Panc1 (cell line): Measurements from ENCODE around the gene STPG4. TPM values are rescaled to one million over a fixed set of nuclear protein-coding genes. Genes with fewer than 3 reads are reported as not detected.

Source experiments
- ATAC-seq: fragments of 200-7000 bp; cut with Tn5 transposase; 2 replicates; pipeline ENCODE4 v1.9.1; 2020; ENCODE audit warnings: mild to moderate bottlenecking, moderate library complexity
- BruUV-seq: library from RNA; stranded (reverse); fragments of 400-500 nt; replicated peaks from 2 replicates; lab custom pipeline; 2021; lab: Mats Ljungman, UMichigan
- CTCF ChIA-PET: fragments of 300-600 bp; sonication (Branson Sonifier 250); formaldehyde crosslinking; loops from one replicate; lab custom pipeline; 2022; ENCODE audit warnings: antibody characterized with exemption; lab: Charles Lee
- POLR2A ChIA-PET: fragments of 300-600 bp; sonication (Branson Sonifier 250); formaldehyde crosslinking; loops from one replicate; lab custom pipeline; 2022; ENCODE audit warnings: antibody characterized with exemption; lab: Charles Lee
- DNase-seq: peaks from one replicate; pipeline ENCODE4 v3.0.0-alpha.2; 2010; ENCODE audit warnings: low read depth, low spot score
- H3K27ac ChIP-seq: 2 replicates; pipeline ENCODE4 v1.5.1; 2011; ENCODE audit warnings: mild to moderate bottlenecking, low read length, inconsistent platforms
- H3K27me3 ChIP-seq: fragments of 200-500 bp; sonication (Bioruptor generic); 2 replicates; pipeline ENCODE4 v1.6.0; 2014; ENCODE audit warnings: low read length, inconsistent platforms; ENCODE audit not compliant: control insufficient read depth, insufficient read depth
- H3K36me3 ChIP-seq: fragments of 200-500 bp; sonication (Bioruptor generic); 2 replicates; pipeline ENCODE4 v1.5.1; 2014; ENCODE audit warnings: inconsistent platforms, mild to moderate bottlenecking, low read length, moderate library complexity; ENCODE audit not compliant: control insufficient read depth, insufficient read depth
- H3K4me1 ChIP-seq: 2 replicates; pipeline ENCODE4 v1.5.1; 2011; ENCODE audit warnings: inconsistent platforms, mild to moderate bottlenecking, low read length, moderate library complexity; ENCODE audit not compliant: control insufficient read depth, insufficient read depth
- H3K4me3 ChIP-seq, 2 experiments: 2 replicates each; pipeline ENCODE4 v1.5.1; 2011 to 2012; ENCODE audit warnings: low read depth in 2 of 2, low read length in 2 of 2, mild to moderate bottlenecking in 2 of 2, inconsistent platforms in 1 of 2, moderate library complexity in 1 of 2
- H3K9me3 ChIP-seq: fragments of 200-500 bp; sonication (Bioruptor generic); 2 replicates; pipeline ENCODE4 v1.5.1; 2014; ENCODE audit warnings: low read depth, mild to moderate bottlenecking, inconsistent platforms, low read length, moderate library complexity; ENCODE audit not compliant: control insufficient read depth, insufficient read depth
- POLR2AphosphoS5 ChIP-seq: IDR thresholded peaks from 2 replicates; pipeline ENCODE4 v1.6.1; 2012; ENCODE audit warnings: mild to moderate bottlenecking, low read depth, low read length, moderate library complexity
- REST ChIP-seq, 2 experiments: IDR thresholded peaks; 2 replicates each; pipeline ENCODE4 v1.6.1; 2011 to 2012; ENCODE audit warnings: low read depth in 2 of 2, control low read depth in 1 of 2, low read length in 1 of 2, mild to moderate bottlenecking in 1 of 2, moderate library complexity in 1 of 2; ENCODE audit not compliant: insufficient read depth in 1 of 2
- SIN3A ChIP-seq: IDR thresholded peaks from 2 replicates; pipeline ENCODE4 v1.6.1; 2012; ENCODE audit warnings: low read depth, mild to moderate bottlenecking, low read length, moderate library complexity, borderline replicate concordance; ENCODE audit not compliant: insufficient read depth
- TCF7L2 ChIP-seq: IDR thresholded peaks from 2 replicates; pipeline ENCODE4 v1.6.1; 2011; ENCODE audit warnings: mild to moderate bottlenecking, low read depth, low read length, inconsistent platforms
- in situ Hi-C: cut with HindIII; loops from 2 replicates; pipeline ENCODE4 v1.10.0; 2016; ENCODE audit warnings: low sequenced_read_pairs, low pct_unique_long_range_greater_than_20kb
- intact Hi-C: fragments of 100-400 bp; cut with micrococcal nuclease; formaldehyde crosslinking; loops from one replicate; pipeline ENCODE4 v1.10.0; 2022; ENCODE audit not compliant: unreplicated experiment
- total RNA-seq: library from RNA; stranded (reverse); gene quantifications from one replicate; pipeline ENCODE4 v1.2.1, GENCODE V29; 2021; ENCODE audit not compliant: unreplicated experiment
- TF ChIP-seq, protein P1 (sequence below): fragments of 450-650 bp; IDR thresholded peaks from 2 replicates; pipeline ENCODE4 v1.5.1; 2017; ENCODE audit warnings: mild to moderate bottlenecking

STPG4 gene
- total RNA-seq, 1 experiment from 2014 or later = 0.36 TPM

- POLR2A ChIA-PET = no interaction called here
- intact Hi-C loops (no loop called here), in situ Hi-C loops (no loop called here)
- BruUV-seq = no TSS peak
- Histone ChIP-seq H3K36me3 (no peaks in the 10 kb centered on the region), H3K9me3 (no peaks in the 10 kb centered on the region), H3K4me1 (peaks cover 2% of the 10 kb centered on the region; the same call in 1 of the 2 replicates), H3K4me3 (no peak overlapping the region), H3K27me3 (no peaks in the 10 kb centered on the region), H3K27ac (no peak overlapping the region)
- CTCF ChIA-PET = no interaction called here
- DNase-seq = no peak
- TF ChIP-seq, protein P1, sequence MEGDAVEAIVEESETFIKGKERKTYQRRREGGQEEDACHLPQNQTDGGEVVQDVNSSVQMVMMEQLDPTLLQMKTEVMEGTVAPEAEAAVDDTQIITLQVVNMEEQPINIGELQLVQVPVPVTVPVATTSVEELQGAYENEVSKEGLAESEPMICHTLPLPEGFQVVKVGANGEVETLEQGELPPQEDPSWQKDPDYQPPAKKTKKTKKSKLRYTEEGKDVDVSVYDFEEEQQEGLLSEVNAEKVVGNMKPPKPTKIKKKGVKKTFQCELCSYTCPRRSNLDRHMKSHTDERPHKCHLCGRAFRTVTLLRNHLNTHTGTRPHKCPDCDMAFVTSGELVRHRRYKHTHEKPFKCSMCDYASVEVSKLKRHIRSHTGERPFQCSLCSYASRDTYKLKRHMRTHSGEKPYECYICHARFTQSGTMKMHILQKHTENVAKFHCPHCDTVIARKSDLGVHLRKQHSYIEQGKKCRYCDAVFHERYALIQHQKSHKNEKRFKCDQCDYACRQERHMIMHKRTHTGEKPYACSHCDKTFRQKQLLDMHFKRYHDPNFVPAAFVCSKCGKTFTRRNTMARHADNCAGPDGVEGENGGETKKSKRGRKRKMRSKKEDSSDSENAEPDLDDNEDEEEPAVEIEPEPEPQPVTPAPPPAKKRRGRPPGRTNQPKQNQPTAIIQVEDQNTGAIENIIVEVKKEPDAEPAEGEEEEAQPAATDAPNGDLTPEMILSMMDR = no peak
- no peak for TF ChIP-seq REST (IDR thresholded peaks at IDR 0.05; ENCODE audit: insufficient read depth in 1 of 2, low read depth in 2 of 2, low read length in 1 of 2)
- no peak for TF ChIP-seq POLR2AphosphoS5
- no peak for TF ChIP-seq TCF7L2
- TF ChIP-seq SIN3A = no peak
- no peak for ATAC-seq
Measured at GRCh38 chr2:47051562-47051961, 103.5 kb downstream of the STPG4 start.

GRCh38 chr2:47050762-47051161 lies 104.3 kb downstream of the STPG4 start:
- CTCF ChIA-PET = no interaction called here
- TF ChIP-seq, protein P1 = no peak
- TF ChIP-seq TCF7L2 = no peak
- no peak for TF ChIP-seq POLR2AphosphoS5
- no peak for TF ChIP-seq SIN3A
- no peak for TF ChIP-seq REST (IDR thresholded peaks at IDR 0.05; ENCODE audit: insufficient read depth in 1 of 2, low read depth in 2 of 2, low read length in 1 of 2)
- no TSS peak for BruUV-seq
- in situ Hi-C loops = no loop called here
- Histone ChIP-seq H3K4me3 (no peak overlapping the region), H3K4me1 (peaks cover 2% of the 10 kb centered on the region; the same call in 1 of the 2 replicates), H3K27ac (peak overlapping the region; percentile 51; the same call in 1 of the 2 replicates), H3K36me3 (no peaks in the 10 kb centered on the region), H3K9me3 (no peaks in the 10 kb centered on the region), H3K27me3 (no peaks in the 10 kb centered on the region)
- POLR2A ChIA-PET = no interaction called here
- DNase-seq (no peak), ATAC-seq (no peak)
- intact Hi-C loops = no loop called here
